NCI-H1930 (cell line): ENCODE results near the gene SCAANT1.
A peak's percentile ranks its signal among the peaks of the same experiment; 100 is the strongest.

Experiments used
- DNase-seq, 2 experiments: peaks; one replicate each; lab custom pipeline; 2025; lab: John Stamatoyannopoulos, UW

Gene SCAANT1

GRCh38 chr3:63863150-63864007, 48.8 kb downstream of the SCAANT1 start, which contains the start of the genes ATXN7 and THOC7:
Gene ATXN7 (plus strand): TSS chr3:63863867. CDS start chr3:63912599, 48,732 bp downstream.
Gene THOC7 (minus strand): TSS chr3:63863805. CDS start chr3:63863790, 15 bp downstream.
- peak; percentile 19 to 32 for DNase-seq

- no peak for DNase-seq
Measured at GRCh38 chr3:63862804-63863149, 49.4 kb downstream of the SCAANT1 start.
